ENCODE data around the gene ATP10A. TPM values are rescaled to one million over a fixed set of nuclear protein-coding genes. Genes with fewer than 3 reads are reported as not detected.

Gene ATP10A
- total RNA-seq, 1 experiment from 2014 or later = 0.02 TPM

DNA sequence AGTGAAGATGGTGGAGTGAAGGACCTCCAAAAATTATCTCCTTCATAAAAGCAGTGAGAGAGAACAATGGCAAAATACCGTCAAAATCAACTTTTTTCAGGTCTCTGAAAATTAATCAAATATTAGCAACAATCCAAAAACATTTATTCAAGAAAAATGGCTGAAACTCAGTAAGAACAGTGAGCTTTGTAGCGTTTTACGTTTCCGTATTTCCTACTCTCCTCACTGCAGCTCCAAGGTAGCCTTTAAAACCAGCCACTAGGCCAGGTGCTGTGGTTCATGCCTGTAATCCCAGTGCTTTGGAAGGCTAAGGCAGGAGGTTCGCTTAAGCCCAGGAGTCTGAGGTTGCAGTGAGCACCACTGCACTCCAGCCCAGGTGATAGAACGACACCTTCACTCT lies 38.5 kb downstream of the ATP10A start:
- no peak overlapping the region for H3K27ac ChIP-seq (ENCODE audit: low read depth, low read length)
- ChIA-PET POLR2A (no interaction called here), CTCF (no interaction called here), RAD21 (ENCODE audit: low non-redundant PET in 1 of 2, low total read pairs in 2 of 2, uncharacterized antibody in 2 of 2, unreplicated experiment in 2 of 2) (no interaction called here)
- no peaks in the 10 kb centered on the region for H3K27me3 ChIP-seq (ENCODE audit: insufficient read depth, low read length)
- TF ChIP-seq POLR2A (IDR thresholded peaks at IDR 0.05; ENCODE audit: borderline replicate concordance, extremely low read depth, insufficient read depth, insufficient read length) (no peak), POLR2AphosphoS5 (IDR thresholded peaks at IDR 0.05; ENCODE audit: low read depth, low read length) (no peak), ZNF274 (IDR thresholded peaks at IDR 0.05; ENCODE audit: low read depth, low read length) (no peak), EZH2phosphoT487 (IDR thresholded peaks at IDR 0.05; ENCODE audit: borderline replicate concordance) (no peak), SP1 (IDR thresholded peaks at IDR 0.05; ENCODE audit: low read depth) (no peak), CBX3 (IDR thresholded peaks at IDR 0.05; ENCODE audit: low read depth) (no peak), ELF1 (IDR thresholded peaks at IDR 0.05; ENCODE audit: borderline replicate concordance, low read depth) (no peak), JUND (IDR thresholded peaks at IDR 0.05) (no peak), YY1 (IDR thresholded peaks at IDR 0.05; ENCODE audit: extremely low read depth, insufficient replicate concordance, low read depth, low read length) (no peak), RAD21 (IDR thresholded peaks at IDR 0.05; ENCODE audit: low read depth) (no peak), ZFX (IDR thresholded peaks at IDR 0.05) (no peak)
- TF ChIP-seq, protein P1, sequence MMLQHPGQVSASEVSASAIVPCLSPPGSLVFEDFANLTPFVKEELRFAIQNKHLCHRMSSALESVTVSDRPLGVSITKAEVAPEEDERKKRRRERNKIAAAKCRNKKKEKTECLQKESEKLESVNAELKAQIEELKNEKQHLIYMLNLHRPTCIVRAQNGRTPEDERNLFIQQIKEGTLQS (IDR thresholded peaks at IDR 0.05) = no peak
- TF ChIP-seq, protein P2, sequence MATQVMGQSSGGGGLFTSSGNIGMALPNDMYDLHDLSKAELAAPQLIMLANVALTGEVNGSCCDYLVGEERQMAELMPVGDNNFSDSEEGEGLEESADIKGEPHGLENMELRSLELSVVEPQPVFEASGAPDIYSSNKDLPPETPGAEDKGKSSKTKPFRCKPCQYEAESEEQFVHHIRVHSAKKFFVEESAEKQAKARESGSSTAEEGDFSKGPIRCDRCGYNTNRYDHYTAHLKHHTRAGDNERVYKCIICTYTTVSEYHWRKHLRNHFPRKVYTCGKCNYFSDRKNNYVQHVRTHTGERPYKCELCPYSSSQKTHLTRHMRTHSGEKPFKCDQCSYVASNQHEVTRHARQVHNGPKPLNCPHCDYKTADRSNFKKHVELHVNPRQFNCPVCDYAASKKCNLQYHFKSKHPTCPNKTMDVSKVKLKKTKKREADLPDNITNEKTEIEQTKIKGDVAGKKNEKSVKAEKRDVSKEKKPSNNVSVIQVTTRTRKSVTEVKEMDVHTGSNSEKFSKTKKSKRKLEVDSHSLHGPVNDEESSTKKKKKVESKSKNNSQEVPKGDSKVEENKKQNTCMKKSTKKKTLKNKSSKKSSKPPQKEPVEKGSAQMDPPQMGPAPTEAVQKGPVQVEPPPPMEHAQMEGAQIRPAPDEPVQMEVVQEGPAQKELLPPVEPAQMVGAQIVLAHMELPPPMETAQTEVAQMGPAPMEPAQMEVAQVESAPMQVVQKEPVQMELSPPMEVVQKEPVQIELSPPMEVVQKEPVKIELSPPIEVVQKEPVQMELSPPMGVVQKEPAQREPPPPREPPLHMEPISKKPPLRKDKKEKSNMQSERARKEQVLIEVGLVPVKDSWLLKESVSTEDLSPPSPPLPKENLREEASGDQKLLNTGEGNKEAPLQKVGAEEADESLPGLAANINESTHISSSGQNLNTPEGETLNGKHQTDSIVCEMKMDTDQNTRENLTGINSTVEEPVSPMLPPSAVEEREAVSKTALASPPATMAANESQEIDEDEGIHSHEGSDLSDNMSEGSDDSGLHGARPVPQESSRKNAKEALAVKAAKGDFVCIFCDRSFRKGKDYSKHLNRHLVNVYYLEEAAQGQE (IDR thresholded peaks at IDR 0.05; ENCODE audit: low read depth) = no peak
- H3K79me2 ChIP-seq (ENCODE audit: insufficient read depth, low read length) = no peaks in the 10 kb centered on the region
- H3K9me2 ChIP-seq (ENCODE audit: insufficient read depth) = no peaks in the 10 kb centered on the region
- H3K4me3 ChIP-seq (replicated peaks in 1 of 2; ENCODE audit: low read depth in 1 of 2, low read length in 2 of 2) = no peak overlapping the region
- no peaks in the 10 kb centered on the region for H4K20me1 ChIP-seq (ENCODE audit: insufficient read depth)
- ATAC-seq (no peak), DNase-seq (ENCODE audit: low read depth, low spot score) (no peak)
- H3K9ac ChIP-seq (ENCODE audit: low read length) = no peak overlapping the region
- BruUV-seq (replicated peaks) = no TSS peak
- H3K4me1 ChIP-seq (ENCODE audit: control insufficient read depth in 1 of 2, insufficient read depth in 2 of 2, low read length in 2 of 2) = no peaks in the 10 kb centered on the region
- intact Hi-C loops (cut with micrococcal nuclease) = no loop called here
- no peak overlapping the region for H2AFZ ChIP-seq (ENCODE audit: low read depth, low read length, poor library complexity, severe bottlenecking)
- H3K4me2 ChIP-seq (ENCODE audit: low read length) = no peak overlapping the region
- no peaks in the 10 kb centered on the region for H3K36me3 ChIP-seq (ENCODE audit: control insufficient read depth in 1 of 2, insufficient read depth in 2 of 2, low read length in 2 of 2)
- peaks cover 15 to 35% of the 10 kb centered on the region in 2 experiments; a peak in 2 of 4 replicates for H3K9me3 ChIP-seq (ENCODE audit: control insufficient read depth in 1 of 2, insufficient read depth in 1 of 2, low read depth in 1 of 2, low read length in 2 of 2)
